ENCODE results near the gene PATL1. TPM values are rescaled to one million over a fixed set of nuclear protein-coding genes. Genes with fewer than 3 reads are reported as not detected.

PATL1 gene
- total and polyA plus RNA-seq, 2 of the 8 experiments (the other 6 are each of a cell fraction or from before 2014, with no cell fraction given): 30.4 to 33.4 TPM

GRCh38 chr11:59616396-59616982 lies 52.3 kb downstream of the PATL1 start:
- peak overlapping the region in 3 of 4 experiments; percentile 43 to 49 (median 43); a peak in 4 of 7 replicates for H3K9ac ChIP-seq (replicated peaks in 1 of 4; ENCODE audit: extremely low read depth in 1 of 4, low read depth in 3 of 4, low read length in 3 of 4)
- H3K36me3 ChIP-seq (ENCODE audit: control insufficient read depth in 2 of 4, insufficient read depth in 4 of 4, low read length in 3 of 4): no peaks in the 10 kb centered on the region
- H3K79me1 ChIP-seq (ENCODE audit: low read depth, low read length): peaks cover 8% of the 10 kb centered on the region
- H3K79me2 ChIP-seq (ENCODE audit: control insufficient read depth in 1 of 2, insufficient read depth in 2 of 2, low read length in 2 of 2): peaks cover 9 to 35% of the 10 kb centered on the region in 2 experiments
- WGBS, 2 experiments (ENCODE audit: extremely low coverage in 1 of 2, insufficient coverage in 1 of 2, insufficient read length in 1 of 2, insufficient replicate concordance in 2 of 2, low coverage in 1 of 2, low lambda C conversion rate in 2 of 2, missing lambda C conversion rate in 1 of 2): 13% methylated on average over 18 of the region's 18 CpGs; no CpG with 5 or more reads in 1 of the 2 experiments
- peaks cover 11 to 16% of the 10 kb centered on the region in 2 experiments for H4K20me1 ChIP-seq (replicated peaks in 1 of 2; ENCODE audit: control insufficient read depth in 1 of 2, insufficient read depth in 2 of 2, low read length in 2 of 2)
- no peak overlapping the region for H3K56ac ChIP-seq (replicated peaks; ENCODE audit: insufficient read length, low read depth, low read length)
- H2BK12ac ChIP-seq (ENCODE audit: low read depth, low read length): no peak overlapping the region
- H2BK15ac ChIP-seq (ENCODE audit: low read length): 0 out of 2 replicates have a peak overlapping the region, but pooled peaks have one; percentile 32
- no peak overlapping the region for H4K91ac ChIP-seq (replicated peaks; ENCODE audit: insufficient read length, low read length)
- no peaks in the 10 kb centered on the region; a peak in 1 of 7 replicates for H3K27me3 ChIP-seq (replicated peaks in 1 of 4; ENCODE audit: control insufficient read depth in 3 of 4, extremely low read depth in 1 of 4, insufficient read depth in 3 of 4, low read length in 3 of 4)
- peak overlapping the region; percentile 61 to 84 (median 80) for H3K4me3 ChIP-seq (ENCODE audit: extremely low read depth in 1 of 4, insufficient read depth in 2 of 4, low read depth in 3 of 4, low read length in 4 of 4)
- H3K23me2 ChIP-seq (ENCODE audit: low read depth, low read length): peaks cover 10% of the 10 kb centered on the region
- CTCF ChIA-PET (ENCODE audit: partially characterized antibody): interaction anchor here (0.6 to 1.6 kb wide), 4 partner anchors 64 to 943 kb away, joined by 3 read pairs; no protein-coding TSS in a partner anchor
- H2BK120ac ChIP-seq (replicated peaks; ENCODE audit: low read depth, low read length): no peak overlapping the region
- peak overlapping the region; percentile 79 to 88 for H3K4me2 ChIP-seq (ENCODE audit: insufficient read depth in 1 of 2, low read depth in 2 of 2, low read length in 2 of 2)
- FAIRE-seq (no peak), DNase-seq (ENCODE audit: low read depth in 1 of 2, low spot score in 2 of 2) (no peak)
- no peak overlapping the region for H4K5ac ChIP-seq (ENCODE audit: insufficient read length, low read depth, low read length)
- H2AFZ ChIP-seq (ENCODE audit: low read length): peak overlapping the region; percentile 54
- no peak overlapping the region for H4K8ac ChIP-seq (ENCODE audit: extremely low read depth, insufficient read depth, low read length)
- H3K9me3 ChIP-seq (ENCODE audit: insufficient read depth in 2 of 2, low read depth in 1 of 2, low read length in 1 of 2): no peaks in the 10 kb centered on the region
- POLR2A ChIA-PET (ENCODE audit: partially characterized antibody): interaction anchor here (1.0 to 2.1 kb wide), 5 partner anchors 10 to 144 kb away, joined by 3 to 16 read pairs (median 3); partner anchors contain the start of gene PATL1
- H2AK5ac ChIP-seq (ENCODE audit: low read depth, low read length): no peak overlapping the region
- peak overlapping the region; percentile 48; the same call in 1 of the 2 replicates for H3K18ac ChIP-seq (ENCODE audit: extremely low read depth, low read length)
- H3K14ac ChIP-seq (ENCODE audit: insufficient read length): no peak overlapping the region
- H2BK20ac ChIP-seq (ENCODE audit: low read length): no peak overlapping the region
- H3K27ac ChIP-seq (ENCODE audit: low read depth, low read length): no peak overlapping the region
- no peak overlapping the region for H3K4ac ChIP-seq (replicated peaks; ENCODE audit: insufficient read length, low read depth, low read length)
- H3K4me1 ChIP-seq (replicated peaks in 1 of 4; ENCODE audit: control insufficient read depth in 3 of 4, insufficient read depth in 4 of 4, low read length in 3 of 4): peaks cover 0 to 4% (median 0%) of the 10 kb centered on the region in 4 experiments; a peak in 2 of 7 replicates
- no peak overlapping the region for H3K23ac ChIP-seq (ENCODE audit: insufficient read length)
- peak overlapping the region; percentile 22; the same call in 1 of the 2 replicates for H2BK5ac ChIP-seq (ENCODE audit: low read depth, low read length)
- TF ChIP-seq RAD21 (IDR thresholded peaks at IDR 0.05 in 1 of 2, conservative IDR thresholded peaks at IDR 0.05 in 1 of 2; ENCODE audit: low read depth in 2 of 2, low read length in 2 of 2): no peak
- TF ChIP-seq TAF1 (IDR thresholded peaks at IDR 0.05; ENCODE audit: low read depth, low read length): no peak; the same call in 1 of the 2 replicates
- peak in 1 of 2 experiments; percentile 61; a peak in 2 of 3 replicates for TF ChIP-seq POLR2A (IDR thresholded peaks at IDR 0.05; ENCODE audit: control extremely low read depth in 1 of 2, low read depth in 2 of 2, low read length in 2 of 2)
- no peak for TF ChIP-seq RXRA (IDR thresholded peaks at IDR 0.05; ENCODE audit: insufficient read depth, low read depth, low read length)
- no peak for TF ChIP-seq CHD2 (IDR thresholded peaks at IDR 0.05; ENCODE audit: low read length)
- TF ChIP-seq KDM5A (IDR thresholded peaks at IDR 0.05; ENCODE audit: low read length): no peak
- no peak for TF ChIP-seq USF2 (IDR thresholded peaks at IDR 0.05; ENCODE audit: low read length)
- TF ChIP-seq RFX5 (IDR thresholded peaks at IDR 0.05; ENCODE audit: borderline replicate concordance, low read depth, low read length): no peak
- TF ChIP-seq RBBP5 (IDR thresholded peaks at IDR 0.05; ENCODE audit: borderline replicate concordance, low read depth, low read length): no peak
- no peak for TF ChIP-seq ASH2L (IDR thresholded peaks at IDR 0.05; ENCODE audit: low read length)
- TF ChIP-seq CBX5 (IDR thresholded peaks at IDR 0.05; ENCODE audit: low read depth, low read length): no peak
- TF ChIP-seq CEBPB (IDR thresholded peaks at IDR 0.05; ENCODE audit: low read depth, low read length): no peak

Data from H1 (cell line).